CD4-positive, alpha-beta T cell (primary cell): Measurements from ENCODE around the gene MRPS18A. TPM values are rescaled to one million over a fixed set of nuclear protein-coding genes. Genes with fewer than 3 reads are reported as not detected.

Experiments
- ATAC-seq: fragments of 200-7000 bp; cut with Tn5 transposase; one replicate; pipeline ENCODE4 v1.10.0; 2022; ENCODE audit warnings: mild to moderate bottlenecking; ENCODE audit not compliant: poor library complexity
- CTCF ChIA-PET: fragments of 350-600 bp; sonication (Branson Sonifier 250); formaldehyde crosslinking; loops from one replicate; lab custom pipeline; 2021; ENCODE audit warnings: antibody characterized with exemption, inconsistent platforms; lab: Charles Lee
- POLR2A ChIA-PET: fragments of 350-600 bp; sonication (Branson Sonifier 250); formaldehyde crosslinking; loops from one replicate; lab custom pipeline; 2021; ENCODE audit warnings: antibody characterized with exemption, inconsistent platforms; lab: Charles Lee
- DNase-seq, 14 experiments: peaks; one replicate each; pipeline ENCODE4 v3.0.0-alpha.2; 2013 to 2020; ENCODE audit warnings: mixed read lengths in 2 of 14
- H3K27ac ChIP-seq, 2 donors: one replicate each; pipeline versions ENCODE4 v1.5.1 to v1.7.0; 2013; ENCODE audit warnings: low read length in 2 of 2, low read depth in 1 of 2, mild to moderate bottlenecking in 1 of 2
- H3K27me3 ChIP-seq, 2 experiments: 1 replicate in 1 of 2; 2 replicates in 1 of 2; pipeline versions ENCODE4 v1.6.1 to v1.7.0; 2013; ENCODE audit warnings: low read length in 2 of 2, control low read depth in 1 of 2, mild to moderate bottlenecking in 1 of 2, moderate library complexity in 1 of 2; ENCODE audit not compliant: insufficient read depth in 2 of 2, control insufficient read depth in 1 of 2
- H3K36me3 ChIP-seq: one replicate; pipeline ENCODE4 v1.6.1; 2013; ENCODE audit warnings: low read length, control low read depth; ENCODE audit not compliant: insufficient read depth
- H3K4me1 ChIP-seq: one replicate; pipeline ENCODE4 v1.6.1; 2013; ENCODE audit warnings: low read length, control low read depth; ENCODE audit not compliant: insufficient read depth
- H3K4me3 ChIP-seq: one replicate; pipeline ENCODE4 v1.5.1; 2013; ENCODE audit warnings: mild to moderate bottlenecking, low read length, moderate library complexity
- H3K9me3 ChIP-seq, 2 experiments: 1 replicate in 1 of 2; 2 replicates in 1 of 2; pipeline versions ENCODE4 v1.6.1 to v1.7.0; 2013; ENCODE audit warnings: low read length in 2 of 2, mild to moderate bottlenecking in 2 of 2, control low read depth in 1 of 2, moderate library complexity in 1 of 2; ENCODE audit not compliant: control insufficient read depth in 1 of 2, insufficient read depth in 1 of 2
- H3K27ac Mint-ChIP-seq: one replicate; pipeline ENCODE4 v1.8.0; 2020; ENCODE audit warnings: mixed read lengths
- H3K27me3 Mint-ChIP-seq: one replicate; pipeline ENCODE4 v1.8.0; 2021; ENCODE audit warnings: mixed read lengths
- H3K36me3 Mint-ChIP-seq: one replicate; pipeline ENCODE4 v1.8.0; 2021; ENCODE audit warnings: low read depth, mixed read lengths
- H3K4me1 Mint-ChIP-seq: one replicate; pipeline ENCODE4 v1.8.0; 2021; ENCODE audit warnings: low read depth, mixed read lengths
- H3K4me3 Mint-ChIP-seq: one replicate; pipeline ENCODE4 v1.8.0; 2020; ENCODE audit warnings: mild to moderate bottlenecking, mixed read lengths
- H3K9me3 Mint-ChIP-seq: one replicate; pipeline ENCODE4 v1.8.0; 2020; ENCODE audit warnings: mixed read lengths
- CTCF ChIP-seq: fragments of 200-600 bp; IDR thresholded peaks from one replicate; pipeline ENCODE4 v1.8.0; 2022; ENCODE audit warnings: antibody characterized with exemption, mild to moderate bottlenecking
- intact Hi-C, 2 experiments: fragments of 100-400 bp; cut with DNase I in 1 of 2; cut with micrococcal nuclease in 1 of 2; formaldehyde crosslinking; loops; one replicate each; pipeline versions ENCODE4 v1.15.1 to v1.9.0; 2023 to 2025; cut with DNase I, micrococcal nuclease
- total RNA-seq, 174 experiments: library from RNA in 2 of 174; stranded (reverse) in 2 of 174; gene quantifications; one replicate each; pipeline ENCODE4 v1.2.3 and lab custom pipeline; 2021 to 2026

Gene MRPS18A
- total RNA-seq, 2 experiments from 2014 or later = 26.1 to 27.7 TPM

GRCh38 chr6:43720999-43721398, 33.4 kb upstream of the MRPS18A start:
- Mint-ChIP-seq H3K36me3 (no peaks in the 10 kb centered on the region), H3K9me3 (no peaks in the 10 kb centered on the region), H3K4me3 (no peak overlapping the region), H3K4me1 (peaks cover 25% of the 10 kb centered on the region), H3K27ac (no peak overlapping the region), H3K27me3 (no peaks in the 10 kb centered on the region)
- no peak for ATAC-seq
- no peaks in the 10 kb centered on the region for H3K9me3 ChIP-seq
- no peaks in the 10 kb centered on the region for H3K27me3 ChIP-seq
- H3K36me3 ChIP-seq = no peaks in the 10 kb centered on the region
- ChIA-PET POLR2A (interaction anchor here (0.8 kb wide), 1 partner anchor 32 kb away, joined by 3 read pairs; no protein-coding TSS in a partner anchor), CTCF (no interaction called here)
- TF ChIP-seq CTCF = no peak
- H3K27ac ChIP-seq = no peak overlapping the region
- intact Hi-C loops = loop anchor here in 1 of 2 experiments (5.0 kb wide), 1 partner anchor 116 kb away; no protein-coding TSS in a partner anchor
- H3K4me3 ChIP-seq = no peak overlapping the region
- no peak for DNase-seq
- H3K4me1 ChIP-seq = peaks cover 25% of the 10 kb centered on the region

GRCh38 chr6:43719511-43719910, 31.9 kb upstream of the MRPS18A start:
- no peaks in the 10 kb centered on the region for H3K27me3 Mint-ChIP-seq
- Histone ChIP-seq H3K9me3 (no peaks in the 10 kb centered on the region), H3K27me3 (no peaks in the 10 kb centered on the region), H3K4me3 (no peak overlapping the region), H3K36me3 (no peaks in the 10 kb centered on the region), H3K4me1 (peaks cover 10% of the 10 kb centered on the region), H3K27ac (no peak overlapping the region)
- DNase-seq = no peak
- POLR2A ChIA-PET = no interaction called here
- peaks cover 10% of the 10 kb centered on the region for H3K4me1 Mint-ChIP-seq
- no peak for ATAC-seq
- H3K4me3 Mint-ChIP-seq = no peak overlapping the region
- no peak for TF ChIP-seq CTCF
- intact Hi-C loops = no loop called here
- no peak overlapping the region for H3K27ac Mint-ChIP-seq
- no peaks in the 10 kb centered on the region for H3K36me3 Mint-ChIP-seq
- no peaks in the 10 kb centered on the region for H3K9me3 Mint-ChIP-seq
- CTCF ChIA-PET = no interaction called here

- intact Hi-C loops = no loop called here
- Mint-ChIP-seq H3K9me3 (no peaks in the 10 kb centered on the region), H3K4me3 (no peak overlapping the region), H3K4me1 (peaks cover under 1% of the 10 kb centered on the region), H3K27ac (no peak overlapping the region), H3K36me3 (no peaks in the 10 kb centered on the region), H3K27me3 (no peaks in the 10 kb centered on the region)
- ChIA-PET CTCF (no interaction called here), POLR2A (no interaction called here)
- Histone ChIP-seq H3K4me1 (peaks cover under 1% of the 10 kb centered on the region), H3K36me3 (no peaks in the 10 kb centered on the region), H3K4me3 (no peak overlapping the region), H3K27ac (no peak overlapping the region), H3K27me3 (no peaks in the 10 kb centered on the region), H3K9me3 (no peaks in the 10 kb centered on the region)
- DNase-seq (no peak), ATAC-seq (no peak)
- TF ChIP-seq CTCF = no peak
Measured at GRCh38 chr6:43718387-43719105, 31.0 kb upstream of the MRPS18A start.
